Smooth muscle cell (in vitro differentiated cells): ENCODE measurements around the gene EIF4E. TPM values are rescaled to one million over a fixed set of nuclear protein-coding genes. Genes with fewer than 3 reads are reported as not detected.

Source experiments
- DNase-seq: peaks from one replicate; lab custom pipeline; 2025; ENCODE audit not compliant: unreplicated experiment; lab: John Stamatoyannopoulos, UW
- H2AFZ ChIP-seq: fragments of 200-600 bp; sonication (generic); 2 replicates; pipeline ENCODE4 v1.6.0; 2016; ENCODE audit warnings: antibody characterized with exemption, low read depth, mild to moderate bottlenecking
- H3F3A ChIP-seq: fragments of 200-600 bp; sonication (generic); 2 replicates; pipeline ENCODE4 v1.6.0; 2017; ENCODE audit warnings: antibody characterized with exemption, low read depth
- H3K27ac ChIP-seq: fragments of 200-600 bp; sonication (generic); 2 replicates; pipeline ENCODE4 v1.5.1; 2016; ENCODE audit warnings: low read depth, mild to moderate bottlenecking
- H3K27me3 ChIP-seq: fragments of 200-600 bp; sonication (generic); 2 replicates; pipeline ENCODE4 v1.6.1; 2016; ENCODE audit warnings: low read depth, mild to moderate bottlenecking
- H3K36me3 ChIP-seq: fragments of 200-600 bp; sonication (generic); 2 replicates; pipeline ENCODE4 v1.5.1; 2016; ENCODE audit warnings: low read depth
- H3K4me1 ChIP-seq: fragments of 200-600 bp; sonication (generic); 2 replicates; pipeline ENCODE4 v1.5.1; 2016; ENCODE audit warnings: low read depth
- H3K4me2 ChIP-seq: fragments of 200-600 bp; sonication (generic); 2 replicates; pipeline ENCODE4 v1.6.0; 2016; ENCODE audit warnings: mild to moderate bottlenecking
- H3K4me3 ChIP-seq: fragments of 200-600 bp; sonication (generic); 2 replicates; pipeline ENCODE4 v1.5.1; 2016; ENCODE audit warnings: mild to moderate bottlenecking
- H3K79me2 ChIP-seq: fragments of 200-600 bp; sonication (generic); 2 replicates; pipeline ENCODE4 v1.6.0; 2016; ENCODE audit warnings: low read depth, mild to moderate bottlenecking
- H3K9ac ChIP-seq: fragments of 200-600 bp; sonication (generic); 2 replicates; pipeline ENCODE4 v1.6.0; 2016; ENCODE audit warnings: low read depth
- H3K9me3 ChIP-seq: fragments of 200-600 bp; sonication (generic); replicated peaks from 2 replicates; pipeline ENCODE4 v1.5.1; 2016; ENCODE audit warnings: low read depth
- H4K20me1 ChIP-seq: fragments of 200-600 bp; sonication (generic); 2 replicates; pipeline ENCODE4 v1.6.0; 2016; ENCODE audit warnings: low read depth
- WGBS: methylation state at CpG from one replicate; pipeline ENCODE4 v1.1.7; 2016; ENCODE audit warnings: low lambda C conversion rate; 5-methylcytosine and 5-hydroxymethylcytosine counted together
- polyA plus RNA-seq: library from polyadenylated mRNA; unstranded; fragments of >200 nt; fragmentation: Nextera tagmentation; extraction: Ambion mirVana; gene quantifications from 2 replicates; pipeline ENCODE4 v1.2.1, GENCODE V29; 2016
- total RNA-seq: library from RNA; depleted of rRNA; stranded (reverse); fragments of >200 nt; gene quantifications from 2 replicates; pipeline ENCODE4 v1.2.3, GENCODE V29; 2014
- TF ChIP-seq, protein P1 (sequence below): fragments of 200-600 bp; sonication (generic); IDR thresholded peaks from 2 replicates; pipeline ENCODE4 v1.5.1; 2017; ENCODE audit warnings: borderline replicate concordance, mild to moderate bottlenecking, antibody characterized with exemption; ENCODE audit not compliant: insufficient read depth, poor library complexity, severe bottlenecking

The EIF4E gene, protein sequence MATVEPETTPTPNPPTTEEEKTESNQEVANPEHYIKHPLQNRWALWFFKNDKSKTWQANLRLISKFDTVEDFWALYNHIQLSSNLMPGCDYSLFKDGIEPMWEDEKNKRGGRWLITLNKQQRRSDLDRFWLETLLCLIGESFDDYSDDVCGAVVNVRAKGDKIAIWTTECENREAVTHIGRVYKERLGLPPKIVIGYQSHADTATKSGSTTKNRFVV
- total RNA-seq: 135 and 136 TPM in 2 replicates
- 110 and 113 TPM in 2 replicates for polyA plus RNA-seq

GRCh38 chr4:98928505-98929340 is at the start of gene EIF4E:
Gene EIF4E (minus strand): TSS chr4:98929133. CDS start chr4:98929112, 21 bp downstream.
- WGBS: 1% methylated on average over 55 of the region's 68 CpGs
- H3K27ac ChIP-seq: peak within 1 kb of the TSS; percentile 97
- no peaks in the 10 kb centered on the region for H3K36me3 ChIP-seq
- H3K27me3 ChIP-seq: no peaks in the 10 kb centered on the region
- TF ChIP-seq, protein P1, sequence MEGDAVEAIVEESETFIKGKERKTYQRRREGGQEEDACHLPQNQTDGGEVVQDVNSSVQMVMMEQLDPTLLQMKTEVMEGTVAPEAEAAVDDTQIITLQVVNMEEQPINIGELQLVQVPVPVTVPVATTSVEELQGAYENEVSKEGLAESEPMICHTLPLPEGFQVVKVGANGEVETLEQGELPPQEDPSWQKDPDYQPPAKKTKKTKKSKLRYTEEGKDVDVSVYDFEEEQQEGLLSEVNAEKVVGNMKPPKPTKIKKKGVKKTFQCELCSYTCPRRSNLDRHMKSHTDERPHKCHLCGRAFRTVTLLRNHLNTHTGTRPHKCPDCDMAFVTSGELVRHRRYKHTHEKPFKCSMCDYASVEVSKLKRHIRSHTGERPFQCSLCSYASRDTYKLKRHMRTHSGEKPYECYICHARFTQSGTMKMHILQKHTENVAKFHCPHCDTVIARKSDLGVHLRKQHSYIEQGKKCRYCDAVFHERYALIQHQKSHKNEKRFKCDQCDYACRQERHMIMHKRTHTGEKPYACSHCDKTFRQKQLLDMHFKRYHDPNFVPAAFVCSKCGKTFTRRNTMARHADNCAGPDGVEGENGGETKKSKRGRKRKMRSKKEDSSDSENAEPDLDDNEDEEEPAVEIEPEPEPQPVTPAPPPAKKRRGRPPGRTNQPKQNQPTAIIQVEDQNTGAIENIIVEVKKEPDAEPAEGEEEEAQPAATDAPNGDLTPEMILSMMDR: no peak
- peaks cover 50% of the 10 kb centered on the region for H3K79me2 ChIP-seq
- H3K4me3 ChIP-seq: peak within 1 kb of the TSS; percentile 100
- H3F3A ChIP-seq: peaks cover 18% of the 10 kb centered on the region
- no peaks in the 10 kb centered on the region for H3K9me3 ChIP-seq
- H4K20me1 ChIP-seq: peaks cover 42% of the 10 kb centered on the region
- peak within 1 kb of the TSS; percentile 100 for H3K4me2 ChIP-seq
- H3K4me1 ChIP-seq: peaks cover 6% of the 10 kb centered on the region
- peak; percentile 92 for DNase-seq
- H3K9ac ChIP-seq: peak within 1 kb of the TSS; percentile 98
- H2AFZ ChIP-seq: peak within 1 kb of the TSS; percentile 97

GRCh38 chr4:98977557-98977956 is 48.6 kb upstream of the EIF4E start:
- no peaks in the 10 kb centered on the region for H3K36me3 ChIP-seq
- no peak overlapping the region for H3K4me3 ChIP-seq
- no peaks in the 10 kb centered on the region for H3K9me3 ChIP-seq
- DNase-seq: no peak
- no peak overlapping the region for H3K4me2 ChIP-seq
- no peak overlapping the region for H3K27ac ChIP-seq
- no peak overlapping the region for H2AFZ ChIP-seq
- H3K4me1 ChIP-seq: no peaks in the 10 kb centered on the region
- H3K9ac ChIP-seq: no peak overlapping the region
- TF ChIP-seq, protein P1: no peak
- WGBS: 97% methylated on average over 7 of the region's 7 CpGs
- H3F3A ChIP-seq: no peaks in the 10 kb centered on the region
- H3K27me3 ChIP-seq: no peaks in the 10 kb centered on the region
- no peaks in the 10 kb centered on the region for H4K20me1 ChIP-seq
- H3K79me2 ChIP-seq: no peaks in the 10 kb centered on the region

DNA sequence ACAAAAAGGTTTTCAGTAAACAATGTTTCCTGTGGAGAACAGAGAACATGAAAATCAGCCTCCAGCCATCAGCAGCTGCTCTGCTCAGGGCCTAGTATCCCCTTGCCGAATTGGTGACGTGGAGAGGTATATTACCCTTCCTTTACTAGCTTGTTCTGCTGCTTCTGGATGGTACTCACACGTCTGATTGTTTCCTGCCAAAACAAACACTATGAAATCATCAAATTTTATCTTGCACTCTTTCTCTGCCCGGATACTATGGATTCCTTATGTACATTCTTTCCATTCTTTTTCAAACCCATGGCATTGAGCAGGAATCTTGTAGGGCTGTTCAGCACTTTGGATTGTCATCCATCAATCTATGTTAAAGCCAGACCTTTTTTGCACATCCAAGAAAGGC is 47.8 kb upstream of the EIF4E start:
- H3F3A ChIP-seq: no peaks in the 10 kb centered on the region
- no peaks in the 10 kb centered on the region for H3K27me3 ChIP-seq
- no peak overlapping the region for H3K4me3 ChIP-seq
- no peaks in the 10 kb centered on the region for H3K4me1 ChIP-seq
- H2AFZ ChIP-seq: no peak overlapping the region
- no peaks in the 10 kb centered on the region for H3K9me3 ChIP-seq
- H3K36me3 ChIP-seq: no peaks in the 10 kb centered on the region
- DNase-seq: no peak
- no peaks in the 10 kb centered on the region for H3K79me2 ChIP-seq
- H3K4me2 ChIP-seq: no peak overlapping the region
- no peaks in the 10 kb centered on the region for H4K20me1 ChIP-seq
- H3K27ac ChIP-seq: no peak overlapping the region
- TF ChIP-seq, protein P1: no peak
- H3K9ac ChIP-seq: no peak overlapping the region
- WGBS: 50% methylated on average over 4 of the region's 4 CpGs
